T-helper 17 cell (primary cell): ENCODE results near the gene VCP. TPM values are rescaled to one million over a fixed set of nuclear protein-coding genes. Genes with fewer than 3 reads are reported as not detected.

Experiments used
- ATAC-seq: fragments of 150-1000 bp; cut with Tn5 transposase; 2 replicates; pipeline ENCODE4 v1.10.0; 2021; ENCODE audit warnings: mild to moderate bottlenecking, moderate library complexity
- DNase-seq, 3 donors: peaks; one replicate each; pipeline versions ENCODE4 v3.0.0 to v3.0.0-alpha.2; 2020 to 2021
- H3K9me3 ChIP-seq: one replicate; pipeline ENCODE4 v1.7.0; 2013; ENCODE audit warnings: low read length, mild to moderate bottlenecking; ENCODE audit not compliant: control insufficient read depth, poor library complexity, severe bottlenecking
- H3K27ac Mint-ChIP-seq: one replicate; pipeline ENCODE4 v1.8.0; 2022; ENCODE audit warnings: mild to moderate bottlenecking, moderate library complexity, mixed read lengths
- H3K27me3 Mint-ChIP-seq: one replicate; pipeline ENCODE4 v1.8.0; 2022; ENCODE audit warnings: mixed read lengths
- H3K36me3 Mint-ChIP-seq: one replicate; pipeline ENCODE4 v1.8.0; 2022; ENCODE audit warnings: low read depth, mixed read lengths
- H3K4me1 Mint-ChIP-seq: one replicate; pipeline ENCODE4 v1.8.0; 2022; ENCODE audit warnings: mild to moderate bottlenecking, mixed read lengths
- H3K4me3 Mint-ChIP-seq: one replicate; pipeline ENCODE4 v1.8.0; 2022; ENCODE audit warnings: mild to moderate bottlenecking, moderate library complexity, mixed read lengths
- total RNA-seq, 4 donors: library from RNA in 2 of 4; stranded (reverse) in 2 of 4; gene quantifications; one replicate each; pipeline ENCODE4 v1.2.3 and lab custom pipeline; 2022 to 2026

Gene VCP
- total RNA-seq, 2 donors from 2014 or later = 222 to 238 TPM

DNA sequence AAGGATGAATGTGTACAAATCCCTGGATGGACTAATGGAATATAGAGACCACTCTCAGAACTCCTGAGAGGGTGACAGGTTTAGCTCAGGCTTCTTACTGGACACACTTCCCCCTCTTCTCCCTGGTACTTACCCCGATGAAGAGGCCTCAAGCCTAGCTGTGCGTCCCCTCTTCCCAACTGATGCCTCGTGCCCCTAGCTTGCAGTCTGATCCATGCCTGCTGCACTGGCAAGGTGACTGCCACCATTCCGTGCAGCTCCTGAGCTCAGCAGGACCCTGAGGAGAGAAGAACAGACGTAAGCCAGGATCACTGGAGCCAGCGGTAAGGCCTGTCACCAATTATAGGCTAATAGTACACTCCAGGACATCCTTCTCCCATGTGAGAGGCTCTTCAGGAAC is 36.0 kb upstream of the VCP start:
- Mint-ChIP-seq H3K4me1 (peaks cover 35% of the 10 kb centered on the region), H3K36me3 (peaks cover 5% of the 10 kb centered on the region), H3K27me3 (no peaks in the 10 kb centered on the region), H3K27ac (peak overlapping the region; percentile 6), H3K4me3 (no peak overlapping the region)
- DNase-seq (no peak), ATAC-seq (no peak)
- no peaks in the 10 kb centered on the region for H3K9me3 ChIP-seq

DNA sequence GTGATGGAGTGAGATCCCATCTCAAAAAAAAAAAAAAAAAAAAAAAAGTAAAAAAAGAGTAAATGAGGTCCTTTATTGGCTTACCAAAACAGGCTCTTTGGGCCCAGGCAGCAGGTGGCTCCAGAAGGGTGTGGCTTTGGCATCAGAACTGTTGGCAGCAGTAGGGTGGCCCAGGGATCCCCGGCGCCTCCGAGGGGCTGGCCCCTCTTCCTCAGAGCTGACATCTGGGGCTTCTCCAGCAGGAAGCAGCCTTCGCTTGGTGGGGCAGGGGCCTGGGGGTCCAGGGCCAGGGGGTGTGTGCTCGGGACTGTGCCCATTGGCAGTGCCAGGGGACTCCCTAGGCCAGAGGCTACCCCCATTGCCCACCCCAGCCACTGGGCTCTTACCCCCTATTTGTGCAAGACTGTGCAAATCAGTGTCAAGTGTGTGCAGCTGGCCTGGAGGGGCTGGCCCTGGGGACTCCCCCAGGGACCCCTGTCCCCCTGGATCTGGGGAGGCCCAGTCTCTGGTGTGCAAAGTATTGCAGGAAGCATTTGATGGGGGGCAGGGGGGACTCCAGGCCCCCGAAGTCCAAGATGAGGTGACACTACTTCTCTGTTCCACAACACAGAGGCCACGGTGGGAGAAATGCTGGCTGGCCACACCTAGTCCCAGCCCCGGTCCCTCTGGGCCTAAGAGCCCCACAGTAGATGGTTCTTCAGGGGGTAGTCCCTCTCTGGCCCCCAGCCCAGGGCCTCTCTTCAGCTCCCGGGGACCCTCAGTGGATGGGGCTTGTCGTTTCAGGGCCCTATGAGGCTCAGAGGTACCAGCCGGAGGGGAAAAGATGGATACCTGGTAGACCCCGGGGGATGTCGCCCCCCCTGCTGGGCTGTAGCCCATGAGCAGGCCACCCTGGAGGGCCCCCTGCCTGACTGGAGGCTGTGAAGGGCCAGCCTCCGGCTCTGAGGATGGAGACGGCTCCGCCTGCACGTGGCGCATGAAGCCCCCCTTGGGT is 35.2 kb upstream of the VCP start:
- H3K4me3 Mint-ChIP-seq = no peak overlapping the region

DNA sequence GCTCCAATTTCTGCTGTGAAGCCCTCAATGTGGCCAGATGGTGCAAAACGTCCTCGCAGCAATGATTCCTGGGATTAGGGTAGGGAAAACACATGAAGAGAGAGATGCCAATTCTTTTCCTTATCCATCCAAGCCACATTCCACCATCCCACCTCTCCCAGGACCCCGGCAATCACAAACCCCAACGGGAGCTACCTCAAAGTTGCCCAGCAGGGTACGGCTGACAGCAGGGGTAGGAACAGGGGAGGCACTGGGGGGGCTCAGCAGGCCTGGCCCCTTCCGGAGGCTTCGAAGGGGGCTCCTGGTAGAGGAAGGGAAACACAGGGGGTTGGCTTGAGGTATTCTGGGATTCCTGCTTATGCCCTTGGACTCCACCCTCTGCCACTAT is 33.9 kb upstream of the VCP start:
- Mint-ChIP-seq H3K4me1 (peaks cover 38% of the 10 kb centered on the region), H3K36me3 (peaks cover 9% of the 10 kb centered on the region), H3K27ac (no peak overlapping the region), H3K4me3 (no peak overlapping the region), H3K27me3 (no peaks in the 10 kb centered on the region)
- DNase-seq (no peak), ATAC-seq (no peak)
- no peaks in the 10 kb centered on the region for H3K9me3 ChIP-seq

More for the DNA sequence above, 35.2 kb upstream of the VCP start:
- DNase-seq (no peak), ATAC-seq (no peak)
- Mint-ChIP-seq H3K4me1 (peaks cover 42% of the 10 kb centered on the region), H3K27ac (no peak overlapping the region), H3K27me3 (no peaks in the 10 kb centered on the region), H3K36me3 (peaks cover 9% of the 10 kb centered on the region)
- H3K9me3 ChIP-seq = no peaks in the 10 kb centered on the region

DNA sequence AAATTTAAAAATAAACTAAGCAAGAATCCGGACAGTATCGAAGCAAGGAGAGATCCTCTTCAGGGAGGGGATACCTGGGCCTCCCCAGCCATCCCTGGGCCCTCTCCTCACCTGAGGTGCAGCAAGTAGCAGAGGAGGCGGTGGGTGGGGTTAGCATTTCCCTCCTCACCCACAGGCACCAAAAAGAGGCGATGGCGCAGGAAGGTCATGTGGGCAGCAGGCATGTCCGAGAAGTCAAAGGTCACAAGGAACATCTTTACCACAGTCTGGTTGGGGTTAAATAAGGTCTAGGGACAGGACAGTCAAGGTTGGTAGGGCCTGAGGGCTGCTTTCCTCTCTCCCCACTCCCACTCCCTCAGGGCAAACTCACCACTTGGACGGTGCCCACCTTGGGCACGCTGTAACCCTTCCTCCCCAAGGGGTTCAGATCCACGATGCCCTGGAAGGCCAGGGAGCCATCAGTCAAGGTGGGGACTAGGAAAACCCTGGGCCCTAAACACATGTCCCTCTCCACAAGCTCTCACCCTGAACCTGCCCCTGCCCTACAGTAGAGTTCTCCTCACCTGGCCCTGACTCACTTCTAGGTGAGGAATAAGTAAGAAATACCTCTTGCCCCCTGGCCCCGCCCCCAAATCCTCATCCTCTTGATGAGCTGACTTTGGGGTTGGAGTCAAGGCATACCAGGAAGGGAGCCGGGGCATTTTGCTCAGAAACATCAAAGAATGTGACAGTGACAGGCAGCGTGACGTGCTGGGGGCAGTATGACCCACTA is 33.3 kb upstream of the VCP start:
- Mint-ChIP-seq H3K36me3 (peaks cover 11% of the 10 kb centered on the region), H3K4me1 (peaks cover 36% of the 10 kb centered on the region), H3K27me3 (no peaks in the 10 kb centered on the region), H3K4me3 (no peak overlapping the region), H3K27ac (no peak overlapping the region)
- no peaks in the 10 kb centered on the region for H3K9me3 ChIP-seq
- no peak for ATAC-seq
- DNase-seq = no peak

DNA sequence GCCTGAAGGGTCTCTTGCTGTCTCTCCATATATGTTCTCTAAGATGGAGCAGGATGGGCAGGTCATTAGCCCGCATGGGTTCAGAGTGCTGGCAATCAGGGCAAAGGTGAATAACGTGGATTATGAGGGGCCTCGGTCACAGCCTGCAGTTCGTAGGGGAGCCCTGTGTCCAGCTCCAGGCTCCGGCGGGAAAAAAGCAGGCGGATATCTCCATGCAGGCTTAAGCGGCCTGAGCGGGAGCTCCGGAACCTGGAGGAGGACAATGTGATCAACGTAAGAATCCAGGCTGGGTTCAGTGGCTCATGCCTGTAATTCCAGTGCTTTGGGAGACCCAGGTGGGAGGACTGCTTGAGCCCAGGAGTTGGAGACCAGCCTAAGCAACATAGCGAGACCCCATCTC is 32.7 kb upstream of the VCP start:
- Mint-ChIP-seq H3K27ac (peak overlapping the region; percentile 97), H3K36me3 (peaks cover 15% of the 10 kb centered on the region), H3K4me1 (peaks cover 31% of the 10 kb centered on the region), H3K27me3 (no peaks in the 10 kb centered on the region), H3K4me3 (no peak overlapping the region)
- no peaks in the 10 kb centered on the region for H3K9me3 ChIP-seq
- no peak for ATAC-seq
- DNase-seq = no peak

DNA sequence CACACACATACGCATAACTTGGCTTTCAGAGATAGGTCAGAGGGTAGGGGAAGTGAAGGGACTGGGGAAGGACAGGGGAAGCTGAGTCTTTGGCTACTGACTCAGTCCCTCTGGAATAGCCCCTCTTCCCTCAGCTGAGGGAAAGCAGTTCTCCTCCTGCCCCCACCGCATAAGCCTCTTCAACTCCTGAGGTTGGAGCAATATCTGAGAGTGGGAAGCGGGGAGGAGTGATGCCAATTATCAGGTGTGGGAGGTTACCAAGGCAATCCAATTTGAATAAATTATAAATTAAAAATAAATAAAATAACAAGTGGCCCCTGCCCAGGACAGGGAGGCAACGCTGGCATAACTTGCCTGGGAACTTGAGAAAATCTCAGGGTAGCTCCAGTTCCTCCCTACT is 32.2 kb upstream of the VCP start:
- no peak for DNase-seq
- peaks cover 27% of the 10 kb centered on the region for H3K4me1 Mint-ChIP-seq
- no peaks in the 10 kb centered on the region for H3K27me3 Mint-ChIP-seq
- no peak for ATAC-seq
- H3K36me3 Mint-ChIP-seq = peaks cover 17% of the 10 kb centered on the region
- H3K9me3 ChIP-seq = no peaks in the 10 kb centered on the region
- no peak overlapping the region for H3K4me3 Mint-ChIP-seq
- peak overlapping the region; percentile 97 for H3K27ac Mint-ChIP-seq

DNA sequence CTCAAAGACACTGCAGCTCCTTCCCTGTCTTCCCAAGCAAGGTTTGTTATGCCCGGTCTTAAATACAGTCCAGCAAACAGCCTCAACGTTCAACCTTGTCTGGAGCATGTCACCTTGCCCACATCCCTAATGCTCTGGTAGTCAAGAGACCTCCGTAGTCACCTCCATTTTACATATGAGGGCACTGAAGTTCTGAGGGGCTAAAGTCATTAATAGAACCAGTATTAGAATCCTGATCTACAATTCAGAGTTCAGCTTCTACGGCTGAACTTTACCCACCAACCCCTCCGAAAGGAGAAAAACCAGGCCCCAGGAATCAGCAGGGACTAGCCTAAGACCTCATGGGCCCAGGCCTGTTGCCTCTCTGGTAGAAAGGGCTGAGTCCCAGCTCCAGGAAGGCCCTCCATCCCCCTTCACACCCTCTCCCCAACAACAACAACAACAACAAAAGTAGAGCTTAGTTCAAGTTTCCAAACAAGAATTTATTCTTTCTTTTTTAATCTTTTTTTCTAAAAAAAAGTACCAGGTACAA is 31.3 kb upstream of the VCP start:
- Mint-ChIP-seq H3K4me3 (peak overlapping the region; percentile 99), H3K27me3 (no peaks in the 10 kb centered on the region), H3K4me1 (peaks cover 25% of the 10 kb centered on the region), H3K27ac (peak overlapping the region; percentile 97), H3K36me3 (peaks cover 17% of the 10 kb centered on the region)
- no peaks in the 10 kb centered on the region for H3K9me3 ChIP-seq
- DNase-seq (no peak), ATAC-seq (no peak)

DNA sequence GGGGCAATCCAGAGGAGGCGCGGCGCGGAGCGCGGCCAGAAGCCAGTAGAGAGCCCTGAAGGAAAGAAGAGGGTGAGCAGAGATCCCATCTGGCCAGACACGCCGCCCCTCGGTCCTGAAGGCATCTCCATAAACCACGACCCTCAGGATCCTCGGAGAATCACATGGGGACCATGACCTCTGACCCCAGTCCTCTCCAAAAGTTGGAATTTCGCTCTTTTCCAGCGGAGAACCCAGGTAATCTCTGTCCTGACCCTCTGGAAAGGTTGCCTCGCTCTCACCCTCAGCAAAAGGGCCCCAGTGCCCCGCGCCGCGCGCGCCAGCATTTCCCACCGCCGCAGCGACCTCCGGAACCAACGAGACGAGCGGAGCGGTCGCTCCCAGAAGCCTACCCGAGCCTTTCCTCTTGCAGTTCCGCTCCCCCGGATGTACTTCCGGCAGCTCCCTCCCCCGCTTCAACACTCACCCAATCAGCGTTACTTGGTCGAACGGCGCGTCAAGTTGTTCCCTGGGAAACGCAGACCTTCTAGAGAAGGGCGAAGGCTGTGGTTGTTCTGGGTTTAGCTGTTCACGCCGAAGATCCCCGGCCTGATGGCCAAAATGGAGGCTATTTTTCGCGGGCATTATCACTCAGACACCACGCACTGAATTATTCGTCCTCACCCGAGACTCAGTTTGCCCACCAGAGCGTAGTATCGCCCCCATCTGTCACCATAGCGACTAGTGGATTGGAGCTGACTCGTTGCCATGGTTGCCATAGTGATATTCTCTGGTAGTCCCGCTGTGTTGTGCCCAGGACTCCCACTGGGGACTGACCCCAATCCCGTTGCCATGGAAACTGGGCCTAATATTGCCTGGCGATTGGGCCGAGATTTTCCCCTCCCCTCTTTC is 30.6 kb upstream of the VCP start, which contains the start of gene STOML2:
Gene STOML2, minus strand, starts transcription at position 363 of the 891 bp plus-strand sequence. Its CDS starts 37 bp downstream, at position 326.
- DNase-seq = peak; percentile 77 to 86 (median 85)
- Mint-ChIP-seq H3K4me1 (peaks cover 23% of the 10 kb centered on the region), H3K27ac (peak within 1 kb of the TSS; percentile 97), H3K36me3 (peaks cover 17% of the 10 kb centered on the region), H3K27me3 (no peaks in the 10 kb centered on the region), H3K4me3 (peak within 1 kb of the TSS; percentile 99)
- no peaks in the 10 kb centered on the region for H3K9me3 ChIP-seq
- ATAC-seq = peak; percentile 97

DNA sequence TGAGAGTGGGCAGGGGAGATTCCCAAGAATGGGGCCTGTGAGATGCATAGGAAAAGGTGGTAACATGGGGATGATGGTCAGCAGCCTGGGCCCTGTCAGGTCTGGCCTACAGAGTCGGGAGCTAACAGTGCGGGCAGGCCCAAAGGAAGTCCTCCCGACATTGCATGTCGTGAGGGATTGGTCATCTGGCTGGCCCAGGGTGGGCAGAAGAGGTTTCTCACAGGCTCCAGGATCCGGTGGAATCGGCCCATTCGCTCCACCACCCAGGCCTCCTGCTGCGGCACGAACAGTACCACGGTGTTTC is 30.0 kb upstream of the VCP start:
- peak overlapping the region; percentile 97 for H3K27ac Mint-ChIP-seq
- H3K9me3 ChIP-seq = no peaks in the 10 kb centered on the region
- H3K27me3 Mint-ChIP-seq = no peaks in the 10 kb centered on the region
- peaks cover 28% of the 10 kb centered on the region for H3K4me1 Mint-ChIP-seq
- ATAC-seq (peak; percentile 24), DNase-seq (no peak)
- H3K36me3 Mint-ChIP-seq = peaks cover 17% of the 10 kb centered on the region
- H3K4me3 Mint-ChIP-seq = peak overlapping the region; percentile 99

DNA sequence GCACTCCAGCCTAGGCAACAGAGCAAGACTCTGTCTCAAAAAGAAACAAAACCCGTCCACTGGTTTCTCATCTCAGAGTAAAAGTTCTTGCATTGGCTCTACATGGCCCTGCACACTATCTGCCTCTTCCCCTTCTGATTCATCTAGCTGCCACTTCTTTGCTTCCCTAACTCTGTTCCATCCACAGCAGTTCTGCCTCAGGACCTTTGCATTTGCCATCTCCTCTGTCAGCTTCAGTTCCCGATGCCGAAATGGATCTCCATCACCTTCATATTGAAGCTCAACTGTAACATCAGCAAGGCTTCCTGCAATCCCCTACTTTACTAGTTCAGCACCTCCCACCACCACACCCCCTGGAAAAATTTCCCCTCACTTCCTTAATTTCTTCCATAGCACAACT is 25.1 kb upstream of the VCP start:
- Mint-ChIP-seq H3K27ac (no peak overlapping the region), H3K36me3 (peaks cover 13% of the 10 kb centered on the region), H3K27me3 (no peaks in the 10 kb centered on the region), H3K4me3 (peak overlapping the region; percentile 70), H3K4me1 (peaks cover 35% of the 10 kb centered on the region)
- H3K9me3 ChIP-seq = no peaks in the 10 kb centered on the region
- DNase-seq = no peak
- no peak for ATAC-seq

DNA sequence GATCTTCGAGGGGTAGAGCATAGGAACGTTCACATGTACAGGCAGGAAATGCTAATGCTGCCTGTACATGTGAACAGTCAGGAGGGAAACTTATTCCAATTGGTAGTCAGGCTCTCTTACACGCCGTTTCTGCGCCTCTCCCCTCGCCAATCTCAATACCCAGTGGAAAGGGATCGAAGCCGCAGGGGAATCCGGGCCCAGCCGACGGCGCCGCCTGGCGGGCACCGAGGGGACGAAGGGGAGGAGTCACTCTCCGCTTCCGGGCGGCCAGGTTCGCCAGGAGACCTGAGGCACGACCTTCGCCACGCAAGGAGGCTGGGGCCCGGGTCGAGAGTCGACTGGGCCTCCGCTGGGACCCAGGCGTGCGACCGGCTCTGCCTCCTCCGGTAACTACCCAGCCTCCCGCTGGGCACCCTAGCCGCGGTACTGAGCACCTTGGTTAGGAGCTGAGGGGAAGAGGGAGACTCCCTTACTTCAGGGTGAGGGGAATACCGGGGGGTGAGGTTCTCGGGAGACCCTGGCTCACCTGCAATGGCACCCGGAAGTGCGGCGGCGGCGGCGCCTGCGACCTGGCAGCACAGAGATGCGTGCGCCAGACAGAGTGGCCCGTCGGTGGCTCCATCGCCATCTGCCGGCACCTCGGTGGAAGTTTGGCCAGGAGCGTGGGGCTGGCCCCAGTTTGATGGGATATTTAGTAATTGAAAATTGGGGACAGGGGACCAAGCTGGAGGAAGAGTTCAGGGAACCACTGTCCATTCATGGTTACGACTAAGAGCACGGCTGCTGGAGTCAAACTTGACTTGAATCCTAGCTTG is 23.8 kb upstream of the VCP start, which contains the start of gene PIGO:
Gene PIGO, minus strand, starts transcription at position 557 of the 815 bp plus-strand sequence. CDS start 1,026 bp downstream, outside the sequence.
- peak; percentile 93 for ATAC-seq
- peaks cover 15% of the 10 kb centered on the region for H3K36me3 Mint-ChIP-seq
- H3K27ac Mint-ChIP-seq = peak within 1 kb of the TSS; percentile 90
- H3K4me3 Mint-ChIP-seq = peak within 1 kb of the TSS; percentile 85
- peak; percentile 83 to 85 (median 85) for DNase-seq
- H3K9me3 ChIP-seq = no peaks in the 10 kb centered on the region
- H3K4me1 Mint-ChIP-seq = peaks cover 27% of the 10 kb centered on the region
- no peaks in the 10 kb centered on the region for H3K27me3 Mint-ChIP-seq

DNA sequence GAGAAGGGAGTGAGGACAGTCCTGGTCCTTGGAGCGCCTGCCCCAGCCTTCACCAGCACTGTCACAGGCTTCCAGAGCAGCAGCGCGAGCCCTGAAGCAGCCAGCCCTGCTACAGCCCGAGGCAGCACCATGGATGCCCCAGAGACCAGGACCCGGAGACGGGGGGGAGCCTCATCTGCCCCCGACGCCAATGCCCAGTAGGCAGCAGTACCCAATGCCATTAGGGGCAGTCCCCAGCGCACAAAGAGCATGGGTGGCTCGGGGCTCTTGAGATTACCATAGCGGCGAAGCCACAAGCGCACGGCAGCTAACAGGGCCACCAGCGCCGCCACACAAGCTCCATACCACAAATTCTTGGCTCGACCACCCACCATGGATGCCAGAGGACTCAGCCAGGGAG is 19.1 kb upstream of the VCP start:
- H3K9me3 ChIP-seq = no peaks in the 10 kb centered on the region
- peaks cover 18% of the 10 kb centered on the region for H3K36me3 Mint-ChIP-seq
- DNase-seq (no peak), ATAC-seq (no peak)
- peak overlapping the region; percentile 75 for H3K27ac Mint-ChIP-seq
- peaks cover 17% of the 10 kb centered on the region for H3K4me1 Mint-ChIP-seq
- H3K27me3 Mint-ChIP-seq = no peaks in the 10 kb centered on the region
- no peak overlapping the region for H3K4me3 Mint-ChIP-seq
